ENCODE measurements around the gene RPS15A.

The RPS15A gene

GRCh38 chr16:18789850-18790706 is at the start of gene RPS15A:
RPS15A (minus strand) TSS chr16:18790334; CDS start chr16:18789113, 1,221 bp downstream.
- TF ChIP-seq POLR2A (IDR thresholded peaks at IDR 0.05; ENCODE audit: low read length): peak; percentile 97
- TF ChIP-seq GATA1 (IDR thresholded peaks at IDR 0.05; ENCODE audit: low read depth, low read length): no peak
- peak; percentile 97 for DNase-seq

GRCh38 chr16:18839555-18839954 is 49.4 kb upstream of the RPS15A start:
- no peak for DNase-seq

GRCh38 chr16:18836702-18837101 is 46.6 kb upstream of the RPS15A start:
- TF ChIP-seq GATA1 (IDR thresholded peaks at IDR 0.05; ENCODE audit: low read depth, low read length) (no peak), POLR2A (IDR thresholded peaks at IDR 0.05; ENCODE audit: low read length) (no peak)
- no peak for DNase-seq

More at GRCh38 chr16:18839555-18839954, 49.4 kb upstream of the RPS15A start:
- TF ChIP-seq GATA1 (IDR thresholded peaks at IDR 0.05; ENCODE audit: low read depth, low read length): no peak
- no peak for TF ChIP-seq POLR2A (IDR thresholded peaks at IDR 0.05; ENCODE audit: low read length)

- TF ChIP-seq POLR2A (IDR thresholded peaks at IDR 0.05; ENCODE audit: low read length) (no peak), GATA1 (IDR thresholded peaks at IDR 0.05; ENCODE audit: low read depth, low read length) (no peak)
- DNase-seq: peak in 1 of 2 experiments; percentile 18
These were observed 44.7 kb upstream of the RPS15A start for GRCh38 chr16:18834864-18835263.

GRCh38 chr16:18833707-18834505 is 43.8 kb upstream of the RPS15A start:
- TF ChIP-seq POLR2A (IDR thresholded peaks at IDR 0.05; ENCODE audit: low read length) (no peak), GATA1 (IDR thresholded peaks at IDR 0.05; ENCODE audit: low read depth, low read length) (no peak)
- no peak for DNase-seq

GRCh38 chr16:18832613-18833012 is 42.5 kb upstream of the RPS15A start:
- no peak for DNase-seq
- no peak for TF ChIP-seq GATA1 (IDR thresholded peaks at IDR 0.05; ENCODE audit: low read depth, low read length)

GRCh38 chr16:18832006-18832405 is 41.9 kb upstream of the RPS15A start:
- TF ChIP-seq GATA1 (IDR thresholded peaks at IDR 0.05; ENCODE audit: low read depth, low read length): no peak
- no peak for TF ChIP-seq POLR2A (IDR thresholded peaks at IDR 0.05; ENCODE audit: low read length)
- DNase-seq: no peak

GRCh38 chr16:18829251-18829650 is 39.1 kb upstream of the RPS15A start:
- DNase-seq: no peak
- no peak for TF ChIP-seq GATA1 (IDR thresholded peaks at IDR 0.05; ENCODE audit: low read depth, low read length)
- no peak for TF ChIP-seq POLR2A (IDR thresholded peaks at IDR 0.05; ENCODE audit: low read length)

- no peak for DNase-seq
- TF ChIP-seq GATA1 (IDR thresholded peaks at IDR 0.05; ENCODE audit: low read depth, low read length) (no peak), POLR2A (IDR thresholded peaks at IDR 0.05; ENCODE audit: low read length) (no peak)
These were observed 37.8 kb upstream of the RPS15A start for GRCh38 chr16:18827890-18828289.

- no peak for TF ChIP-seq POLR2A (IDR thresholded peaks at IDR 0.05; ENCODE audit: low read length)
- TF ChIP-seq GATA1 (IDR thresholded peaks at IDR 0.05; ENCODE audit: low read depth, low read length): no peak
- no peak for DNase-seq
These were observed 26.2 kb upstream of the RPS15A start for GRCh38 chr16:18816286-18816685.

- TF ChIP-seq GATA1 (IDR thresholded peaks at IDR 0.05; ENCODE audit: low read depth, low read length) (no peak), POLR2A (IDR thresholded peaks at IDR 0.05; ENCODE audit: low read length) (no peak)
- DNase-seq: no peak
These were observed 21.8 kb upstream of the RPS15A start for GRCh38 chr16:18811925-18812324.

- TF ChIP-seq POLR2A (IDR thresholded peaks at IDR 0.05; ENCODE audit: low read length) (no peak), GATA1 (IDR thresholded peaks at IDR 0.05; ENCODE audit: low read depth, low read length) (no peak)
- DNase-seq: no peak
These were observed 19.0 kb upstream of the RPS15A start for GRCh38 chr16:18809165-18809564.

GRCh38 chr16:18805257-18805773 is 15.2 kb upstream of the RPS15A start:
- TF ChIP-seq POLR2A (IDR thresholded peaks at IDR 0.05; ENCODE audit: low read length): no peak
- DNase-seq: no peak

GRCh38 chr16:18804540-18804939 is 14.4 kb upstream of the RPS15A start:
- TF ChIP-seq GATA1 (IDR thresholded peaks at IDR 0.05; ENCODE audit: low read depth, low read length) (no peak), POLR2A (IDR thresholded peaks at IDR 0.05; ENCODE audit: low read length) (no peak)
- DNase-seq: no peak
